ACC112 (cell line): ENCODE results near the gene DAB2IP.

ENCODE experiments used
- H2AFZ ChIP-seq: fragments of 200-600 bp; sonication (generic); one replicate; pipeline ENCODE4 v1.6.0; 2017; ENCODE audit warnings: antibody characterized with exemption, low read length; ENCODE audit not compliant: unreplicated experiment
- H3K27ac ChIP-seq: fragments of 200-600 bp; sonication (generic); 2 replicates; pipeline ENCODE4 v1.5.1; 2014; ENCODE audit warnings: low read depth, mild to moderate bottlenecking, antibody characterized with exemption, low read length, moderate library complexity
- H3K27me3 ChIP-seq: fragments of 200-600 bp; sonication (generic); 2 replicates; pipeline ENCODE4 v1.6.1; 2014; ENCODE audit warnings: mild to moderate bottlenecking, antibody characterized with exemption, low read length, moderate library complexity, mixed read lengths; ENCODE audit not compliant: insufficient read depth
- H3K36me3 ChIP-seq: fragments of 200-600 bp; sonication (generic); 2 replicates; pipeline ENCODE4 v1.6.1; 2016; ENCODE audit warnings: mild to moderate bottlenecking, antibody characterized with exemption, low read length, moderate library complexity, mixed read lengths; ENCODE audit not compliant: insufficient read depth
- H3K4me1 ChIP-seq: fragments of 200-600 bp; sonication (generic); one replicate; pipeline ENCODE4 v1.6.1; 2016; ENCODE audit warnings: low read length, mixed read lengths; ENCODE audit not compliant: insufficient read depth, unreplicated experiment, control insufficient read depth
- H3K4me3 ChIP-seq: fragments of 200-600 bp; sonication (generic); 2 replicates; pipeline ENCODE4 v1.5.1; 2014; ENCODE audit warnings: mild to moderate bottlenecking, low read depth, low read length
- H3K79me2 ChIP-seq: fragments of 200-600 bp; sonication (generic); one replicate; pipeline ENCODE4 v1.6.0; 2016; ENCODE audit warnings: low read length; ENCODE audit not compliant: control insufficient read depth, unreplicated experiment, insufficient read depth

The DAB2IP gene

GRCh38 chr9:121765021-121765950, 113.9 kb downstream of the DAB2IP start:
- Histone ChIP-seq H3K79me2 (no peaks in the 10 kb centered on the region), H3K27ac (0 out of 2 replicates have a peak overlapping the region, but pooled peaks have one; percentile 1), H3K27me3 (no peaks in the 10 kb centered on the region), H3K4me3 (no peak overlapping the region), H3K4me1 (peaks cover 14% of the 10 kb centered on the region), H3K36me3 (no peaks in the 10 kb centered on the region), H2AFZ (no peak overlapping the region)

- no peak overlapping the region for H2AFZ ChIP-seq
- H3K79me2 ChIP-seq, result no peaks in the 10 kb centered on the region
- no peak overlapping the region for H3K4me3 ChIP-seq
- H3K36me3 ChIP-seq, result no peaks in the 10 kb centered on the region
- no peak overlapping the region for H3K27ac ChIP-seq
- peaks cover 23% of the 10 kb centered on the region for H3K4me1 ChIP-seq
- H3K27me3 ChIP-seq, result no peaks in the 10 kb centered on the region
Observed at GRCh38 chr9:121766081-121766683, 114.7 kb downstream of the DAB2IP start.

GRCh38 chr9:121767171-121767769, 115.8 kb downstream of the DAB2IP start:
- no peaks in the 10 kb centered on the region for H3K36me3 ChIP-seq
- no peaks in the 10 kb centered on the region for H3K79me2 ChIP-seq
- H3K27ac ChIP-seq, result no peak overlapping the region
- H2AFZ ChIP-seq, result no peak overlapping the region
- peaks cover 29% of the 10 kb centered on the region for H3K4me1 ChIP-seq
- H3K27me3 ChIP-seq, result no peaks in the 10 kb centered on the region
- H3K4me3 ChIP-seq, result no peak overlapping the region

- H3K27ac ChIP-seq, result no peak overlapping the region
- H3K36me3 ChIP-seq, result no peaks in the 10 kb centered on the region; the same call in 1 of the 2 replicates
- no peaks in the 10 kb centered on the region for H3K79me2 ChIP-seq
- H3K4me1 ChIP-seq, result peaks cover 29% of the 10 kb centered on the region
- H3K27me3 ChIP-seq, result no peaks in the 10 kb centered on the region
- H2AFZ ChIP-seq, result no peak overlapping the region
- H3K4me3 ChIP-seq, result no peak overlapping the region
Observed at GRCh38 chr9:121768416-121769015, 117.1 kb downstream of the DAB2IP start.

- H3K36me3 ChIP-seq, result no peaks in the 10 kb centered on the region; the same call in 1 of the 2 replicates
- no peak overlapping the region for H3K27ac ChIP-seq
- H3K27me3 ChIP-seq, result no peaks in the 10 kb centered on the region
- H2AFZ ChIP-seq, result no peak overlapping the region
- H3K4me1 ChIP-seq, result peaks cover 24% of the 10 kb centered on the region
- no peaks in the 10 kb centered on the region for H3K79me2 ChIP-seq
- H3K4me3 ChIP-seq, result no peak overlapping the region
Observed at GRCh38 chr9:121769939-121770338, 118.5 kb downstream of the DAB2IP start.

- Histone ChIP-seq H3K4me3 (no peak overlapping the region), H3K36me3 (no peaks in the 10 kb centered on the region; the same call in 1 of the 2 replicates), H3K4me1 (peaks cover 17% of the 10 kb centered on the region), H3K27ac (peak overlapping the region; percentile 52), H3K79me2 (no peaks in the 10 kb centered on the region), H3K27me3 (no peaks in the 10 kb centered on the region), H2AFZ (no peak overlapping the region)
Observed at GRCh38 chr9:121770415-121771273, 119.2 kb downstream of the DAB2IP start.

GRCh38 chr9:121771418-121771817, 120.0 kb downstream of the DAB2IP start:
- Histone ChIP-seq H2AFZ (no peak overlapping the region), H3K4me1 (peaks cover 16% of the 10 kb centered on the region), H3K36me3 (peaks cover 4% of the 10 kb centered on the region; the same call in 1 of the 2 replicates), H3K27me3 (no peaks in the 10 kb centered on the region), H3K79me2 (no peaks in the 10 kb centered on the region), H3K27ac (peak overlapping the region; percentile 52; the same call in 1 of the 2 replicates), H3K4me3 (no peak overlapping the region)

GRCh38 chr9:121771851-121772599, 120.6 kb downstream of the DAB2IP start:
- Histone ChIP-seq H3K27ac (no peak overlapping the region), H3K27me3 (no peaks in the 10 kb centered on the region), H3K4me3 (no peak overlapping the region), H2AFZ (no peak overlapping the region), H3K4me1 (peaks cover 16% of the 10 kb centered on the region), H3K79me2 (no peaks in the 10 kb centered on the region), H3K36me3 (peaks cover 5% of the 10 kb centered on the region; the same call in 1 of the 2 replicates)

GRCh38 chr9:121772600-121773285, 121.3 kb downstream of the DAB2IP start:
- peaks cover 5% of the 10 kb centered on the region; the same call in 1 of the 2 replicates for H3K36me3 ChIP-seq
- no peaks in the 10 kb centered on the region for H3K27me3 ChIP-seq
- H3K4me3 ChIP-seq, result no peak overlapping the region
- H3K27ac ChIP-seq, result no peak overlapping the region
- H3K79me2 ChIP-seq, result no peaks in the 10 kb centered on the region
- no peak overlapping the region for H2AFZ ChIP-seq
- H3K4me1 ChIP-seq, result peaks cover 16% of the 10 kb centered on the region
